GM19099 (cell line): ENCODE data around the gene PHRF1.

Experiments used
- POLR2A ChIP-seq: IDR thresholded peaks from 3 replicates; pipeline ENCODE4 v1.6.1; 2011; ENCODE audit warnings: low read depth; ENCODE audit not compliant: insufficient read length; ENCODE audit errors: extremely low read depth

The PHRF1 gene

GRCh38 chr11:550021-550745 is 26.1 kb upstream of the PHRF1 start:
- no peak for TF ChIP-seq POLR2A

GRCh38 chr11:550746-551085 is 25.6 kb upstream of the PHRF1 start:
- no peak for TF ChIP-seq POLR2A

DNA sequence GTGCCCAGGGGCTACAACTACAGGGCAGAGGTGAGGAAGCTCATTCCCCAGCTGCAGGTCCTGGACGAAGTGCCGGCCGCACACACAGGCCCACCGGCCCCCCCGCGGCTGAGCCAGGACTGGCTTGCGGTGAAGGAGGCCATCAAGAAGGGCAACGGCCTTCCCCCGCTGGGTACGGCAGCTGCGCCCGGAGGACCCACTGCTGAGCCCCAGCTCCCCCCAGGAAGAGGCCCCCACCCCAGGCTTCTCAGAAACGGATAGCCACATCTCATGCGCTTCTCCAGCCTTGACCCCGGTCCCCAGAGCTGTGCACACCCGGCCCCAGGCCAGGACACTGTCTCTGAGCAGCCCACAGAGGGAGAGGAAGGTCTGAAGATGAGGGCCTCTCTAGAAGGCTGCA is 25.1 kb upstream of the PHRF1 start:
- TF ChIP-seq POLR2A: no peak

DNA sequence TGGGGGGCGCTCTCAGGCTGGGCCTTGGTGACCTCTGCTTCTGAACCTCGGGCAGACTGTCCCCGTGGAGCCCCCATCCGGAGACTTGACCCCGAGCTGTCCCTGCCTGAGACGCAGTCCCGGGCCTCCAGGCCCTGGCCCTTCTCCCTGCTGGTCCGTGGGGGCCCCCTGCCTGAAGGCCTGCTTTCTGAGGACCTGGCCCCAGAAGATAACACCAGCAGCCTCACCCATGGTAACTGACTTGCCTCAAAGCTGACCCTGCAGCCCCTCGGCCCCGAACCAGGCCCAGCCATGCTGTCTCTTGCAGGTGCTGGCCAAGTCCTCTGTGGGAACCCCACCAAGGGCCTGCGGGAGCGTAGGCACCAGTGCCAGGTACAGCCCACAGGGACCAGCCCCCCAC is 24.7 kb upstream of the PHRF1 start:
- TF ChIP-seq POLR2A: no peak

DNA sequence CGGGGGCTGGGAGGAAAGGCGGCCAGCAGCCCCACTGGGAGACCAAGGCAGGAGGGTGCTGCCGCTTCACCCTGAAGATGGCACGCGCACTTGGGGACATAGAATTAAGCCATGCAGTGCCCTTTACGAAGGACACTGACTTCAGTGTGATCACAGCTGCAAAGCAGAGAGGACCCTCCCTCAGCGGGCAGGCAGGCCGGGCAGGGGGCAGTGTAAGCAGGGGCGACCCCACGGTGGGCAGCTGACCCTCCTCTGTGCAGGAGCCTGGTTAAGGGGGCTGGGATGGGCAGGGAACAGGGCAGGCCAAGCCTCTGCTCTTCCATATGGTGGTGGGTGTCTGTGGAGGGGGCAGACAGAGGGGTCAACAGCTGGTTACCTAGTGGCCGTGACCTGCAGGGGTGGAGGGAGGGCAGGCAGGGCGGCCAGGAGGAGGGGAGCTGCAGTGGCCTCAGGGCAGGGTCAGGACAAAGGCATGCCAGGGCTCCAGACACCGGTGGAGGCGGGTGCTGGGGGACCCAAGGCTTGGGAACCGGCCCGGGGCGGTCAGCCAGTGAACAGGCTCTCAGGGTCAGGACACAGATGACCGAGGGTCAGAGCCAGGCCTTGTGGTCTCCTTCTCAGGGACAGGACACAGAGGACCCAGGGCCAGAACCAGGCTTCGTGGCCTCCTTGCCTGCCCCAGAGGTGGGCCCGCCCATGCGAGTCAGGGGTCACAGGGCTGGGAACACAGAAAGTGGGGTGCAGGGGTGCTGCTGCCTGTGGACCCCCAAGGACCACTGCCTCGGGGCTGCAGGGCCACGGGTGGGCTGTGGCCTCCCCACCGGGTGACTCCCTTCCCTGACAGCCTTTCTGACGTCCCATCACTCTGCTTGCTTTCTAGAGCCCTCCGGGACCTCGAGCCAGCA is 22.9 kb upstream of the PHRF1 start:
- no peak for TF ChIP-seq POLR2A

DNA sequence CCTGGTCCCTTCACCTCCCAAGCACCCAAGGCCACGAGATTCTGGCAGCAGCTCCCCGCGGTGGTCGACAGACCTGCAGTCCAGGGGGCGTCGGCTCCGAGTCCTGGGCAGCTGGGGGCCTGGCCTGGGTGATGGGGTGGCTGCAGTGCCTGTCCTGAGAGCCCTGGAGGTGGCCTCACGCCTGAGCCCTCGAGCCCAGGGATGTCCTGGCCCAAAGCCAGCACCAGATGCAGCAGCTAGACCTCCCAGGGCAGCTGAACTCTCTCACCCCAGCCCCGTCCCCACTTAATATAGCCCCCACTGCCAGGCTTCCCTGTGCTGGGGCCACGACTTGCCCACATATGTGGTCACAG is 22.3 kb upstream of the PHRF1 start:
- TF ChIP-seq POLR2A: no peak

GRCh38 chr11:554428-555226 is 21.6 kb upstream of the PHRF1 start:
- no peak for TF ChIP-seq POLR2A

DNA sequence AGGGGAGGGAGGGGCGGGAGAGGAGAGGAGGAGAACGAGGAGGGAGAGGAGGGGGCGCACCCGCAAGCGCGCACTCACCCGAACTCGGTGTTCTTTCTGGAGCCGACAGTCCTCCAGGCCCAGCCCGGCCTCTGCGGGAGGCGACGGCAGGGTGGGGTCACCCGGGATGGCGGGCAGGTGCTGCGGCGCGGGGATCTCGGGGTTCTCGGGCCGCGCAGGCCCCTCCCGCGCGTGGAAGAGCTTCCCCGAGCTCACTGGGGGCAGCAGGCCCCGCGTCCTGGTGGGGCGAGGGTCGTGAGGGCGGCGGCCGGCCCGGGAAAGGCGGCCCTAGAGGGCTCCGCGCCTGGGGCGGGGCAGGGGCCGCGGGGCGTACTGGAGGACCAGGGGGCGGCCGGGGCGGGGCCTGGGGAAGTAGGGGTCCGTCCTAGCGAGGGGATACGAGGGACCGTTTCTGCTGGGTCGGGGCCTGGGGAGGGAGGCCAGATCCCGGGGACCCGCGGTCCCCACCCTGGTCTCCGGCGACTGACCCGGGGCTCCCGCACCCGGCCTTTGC is 21.0 kb upstream of the PHRF1 start:
- TF ChIP-seq POLR2A: no peak

DNA sequence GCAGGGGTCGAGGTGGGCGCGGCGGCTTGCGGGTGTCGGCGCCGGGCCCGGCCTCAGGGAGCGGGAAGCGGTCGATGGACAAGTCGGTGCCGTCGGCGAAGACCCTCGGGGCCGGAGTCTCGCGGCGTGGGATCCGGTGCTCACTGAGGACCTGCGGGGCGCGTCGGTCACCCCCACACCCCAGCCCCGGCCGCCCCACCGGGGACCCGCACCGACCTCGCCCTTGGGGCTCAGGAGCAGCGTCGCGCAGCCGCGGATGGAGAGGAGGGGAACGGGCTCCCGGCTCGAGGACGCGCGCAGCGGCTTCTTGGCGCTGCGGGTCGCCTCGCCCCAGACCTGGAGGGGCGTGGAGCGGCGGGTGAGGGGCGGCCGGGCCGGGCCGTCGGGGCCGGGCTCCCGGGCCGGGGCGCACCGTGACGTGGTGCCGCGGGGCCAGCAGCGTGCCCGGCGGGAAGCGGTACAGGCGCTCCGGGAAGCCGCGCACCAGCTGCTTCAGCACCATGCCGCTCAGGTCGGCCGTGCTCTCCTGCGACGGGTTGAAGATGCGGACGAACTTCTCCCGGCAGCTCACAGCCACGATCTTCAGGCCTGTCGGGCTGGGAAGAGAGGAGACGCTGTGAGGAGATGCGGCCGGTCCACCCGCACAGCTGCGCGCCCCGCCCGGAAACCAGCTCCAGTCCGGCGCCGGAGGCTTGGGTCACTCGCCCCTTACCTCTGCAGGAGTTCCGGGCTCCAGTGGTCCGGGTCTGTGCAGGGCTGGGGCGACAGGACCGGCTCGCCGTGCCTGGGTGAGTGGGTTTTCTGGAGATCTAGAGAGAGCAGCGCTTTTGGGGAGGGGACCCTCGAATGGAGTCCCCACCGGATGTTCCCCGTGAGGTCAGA is 20.2 kb upstream of the PHRF1 start:
- no peak for TF ChIP-seq POLR2A

GRCh38 chr11:556662-557256 is 19.5 kb upstream of the PHRF1 start:
- TF ChIP-seq POLR2A: no peak

DNA sequence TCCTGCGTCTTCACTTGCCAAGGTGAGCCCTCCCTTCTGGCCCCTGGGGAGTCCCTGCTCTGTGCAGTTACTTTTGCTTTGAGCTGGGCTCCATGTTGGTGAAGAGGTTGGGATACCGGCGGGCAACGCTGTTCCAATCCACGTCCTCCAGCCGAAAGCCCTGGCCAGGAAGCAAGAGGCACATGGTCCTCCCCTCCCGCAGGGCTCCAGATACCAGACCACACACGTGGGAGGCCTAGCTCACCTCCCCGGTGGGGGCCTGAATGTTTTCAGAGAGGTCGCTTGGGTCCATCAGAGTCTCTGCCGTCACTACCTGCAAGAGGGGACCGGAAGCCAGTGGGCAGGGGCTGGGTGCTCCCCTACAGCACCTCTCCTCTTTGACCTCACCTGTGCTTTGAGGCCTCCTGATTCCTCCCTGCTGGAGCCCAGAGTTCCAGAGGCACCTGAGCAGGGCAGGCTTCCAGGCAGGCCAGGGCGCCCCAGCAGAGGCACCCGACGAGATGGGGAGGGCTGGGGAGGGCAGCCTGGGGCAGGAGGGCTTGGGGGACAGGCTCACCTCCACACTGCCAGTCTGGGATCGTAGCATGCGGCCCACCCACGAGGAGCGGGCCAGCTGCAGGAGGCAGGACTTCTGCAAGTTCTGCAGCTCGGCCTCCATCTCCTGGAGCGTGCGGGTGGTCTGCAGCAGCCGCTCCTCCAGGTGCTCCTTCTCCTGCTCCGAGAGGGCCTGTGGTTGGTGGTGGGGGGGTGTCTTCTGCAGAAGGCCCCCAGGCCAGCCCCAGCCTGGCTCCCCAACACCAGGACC is 18.7 kb upstream of the PHRF1 start:
- no peak for TF ChIP-seq POLR2A

- TF ChIP-seq POLR2A: no peak
Observed at GRCh38 chr11:558503-558902, 17.8 kb upstream of the PHRF1 start.

GRCh38 chr11:559020-559620 is 17.1 kb upstream of the PHRF1 start:
- no peak for TF ChIP-seq POLR2A

DNA sequence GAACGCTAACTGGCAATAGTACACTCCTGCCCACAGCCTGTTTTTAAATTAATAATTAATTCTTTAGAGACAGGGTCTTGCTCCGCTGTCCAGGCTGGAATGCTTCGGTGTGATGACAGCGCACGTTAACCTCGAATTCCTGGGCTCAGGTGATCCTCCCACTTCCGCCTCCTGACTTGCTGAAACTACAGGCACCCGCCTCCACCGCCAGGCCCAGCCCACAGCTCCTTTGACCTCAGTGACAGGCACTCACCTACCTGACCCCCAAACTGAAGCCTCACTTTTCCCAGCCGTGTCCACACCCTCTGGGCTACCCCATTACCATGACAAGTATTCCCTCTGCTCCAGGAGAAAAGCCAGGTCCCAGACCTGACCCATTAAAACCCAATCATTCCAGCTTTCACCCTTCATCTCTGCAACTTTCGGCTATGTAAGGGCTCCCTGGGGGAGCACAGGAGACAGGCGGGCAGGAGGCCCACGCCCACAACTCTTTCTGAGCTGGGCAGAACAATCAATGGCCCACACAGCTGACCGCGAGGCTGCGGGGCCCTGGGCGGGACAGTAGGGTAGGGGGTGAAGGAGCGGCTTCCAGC is 16.5 kb upstream of the PHRF1 start:
- TF ChIP-seq POLR2A: no peak
